Activated CD4-positive, alpha-beta memory T cell treated with anti-CD3 and anti-CD28 coated beads for 36 hours (primary cell): Measurements from ENCODE around the gene TH. TPM values are rescaled to one million over a fixed set of nuclear protein-coding genes. Genes with fewer than 3 reads are reported as not detected.

Experiments
- CTCF ChIA-PET: fragments of 350-600 bp; sonication (Branson Sonifier 250); formaldehyde crosslinking; loops from one replicate; lab custom pipeline; 2021; ENCODE audit warnings: antibody characterized with exemption, inconsistent platforms; lab: Charles Lee
- POLR2A ChIA-PET: fragments of 350-600 bp; sonication (Branson Sonifier 250); formaldehyde crosslinking; loops from one replicate; lab custom pipeline; 2021; ENCODE audit warnings: antibody characterized with exemption; lab: Charles Lee
- DNase-seq: peaks from one replicate; pipeline ENCODE4 v3.0.0-alpha.2; 2020
- H3K27ac Mint-ChIP-seq: one replicate; pipeline ENCODE4 v1.8.0; 2021; ENCODE audit warnings: mixed read lengths
- H3K27me3 Mint-ChIP-seq: one replicate; pipeline ENCODE4 v1.8.0; 2021; ENCODE audit warnings: mixed read lengths
- H3K36me3 Mint-ChIP-seq: one replicate; pipeline ENCODE4 v1.8.0; 2021; ENCODE audit warnings: mixed read lengths
- H3K4me1 Mint-ChIP-seq: one replicate; pipeline ENCODE4 v1.8.0; 2021; ENCODE audit warnings: low read depth, mixed read lengths
- H3K4me3 Mint-ChIP-seq: one replicate; pipeline ENCODE4 v1.8.0; 2021; ENCODE audit warnings: mild to moderate bottlenecking, mixed read lengths
- H3K9me3 Mint-ChIP-seq: one replicate; pipeline ENCODE4 v1.8.0; 2021; ENCODE audit warnings: mixed read lengths
- intact Hi-C: fragments of 100-400 bp; cut with micrococcal nuclease; formaldehyde crosslinking; loops from one replicate; pipeline ENCODE4 v1.15.1; 2023
- total RNA-seq, 2 experiments: library from RNA; stranded (reverse); gene quantifications; one replicate each; pipeline ENCODE4 v1.2.3, GENCODE V29; 2021

Gene TH
- total RNA-seq, 2 experiments from 2014 or later, result not detected

- Mint-ChIP-seq H3K4me3 (no peak overlapping the region), H3K27me3 (peaks cover 2% of the 10 kb centered on the region), H3K36me3 (no peaks in the 10 kb centered on the region), H3K27ac (no peak overlapping the region), H3K4me1 (peaks cover 11% of the 10 kb centered on the region), H3K9me3 (no peaks in the 10 kb centered on the region)
- CTCF ChIA-PET, result interaction anchor here (1.0 kb wide), 1 partner anchor 206 kb away, joined by 3 read pairs; no protein-coding TSS in a partner anchor
- DNase-seq, result no peak
- POLR2A ChIA-PET, result no interaction called here
- intact Hi-C loops, result loop anchor here (5.0 kb wide), 1 partner anchor 53 kb away; no protein-coding TSS in a partner anchor
Measured at GRCh38 chr11:2213890-2214526, 42.4 kb upstream of the TH start.

GRCh38 chr11:2213384-2213842, 41.8 kb upstream of the TH start:
- Mint-ChIP-seq H3K27me3 (peaks cover 2% of the 10 kb centered on the region), H3K4me3 (no peak overlapping the region), H3K9me3 (no peaks in the 10 kb centered on the region), H3K36me3 (no peaks in the 10 kb centered on the region), H3K4me1 (peaks cover 11% of the 10 kb centered on the region), H3K27ac (no peak overlapping the region)
- CTCF ChIA-PET, result interaction anchor here (1.0 kb wide), 1 partner anchor 206 kb away, joined by 3 read pairs; no protein-coding TSS in a partner anchor
- DNase-seq, result peak; percentile 71
- intact Hi-C loops, result loop anchor here (5.0 kb wide), 1 partner anchor 54 kb away; no protein-coding TSS in a partner anchor
- POLR2A ChIA-PET, result no interaction called here

GRCh38 chr11:2212411-2213251, 41.0 kb upstream of the TH start:
- Mint-ChIP-seq H3K36me3 (no peaks in the 10 kb centered on the region), H3K27ac (no peak overlapping the region), H3K27me3 (no peaks in the 10 kb centered on the region), H3K9me3 (no peaks in the 10 kb centered on the region), H3K4me3 (no peak overlapping the region), H3K4me1 (peaks cover 11% of the 10 kb centered on the region)
- intact Hi-C loops, result loop anchor here (5.0 kb wide), 1 partner anchor 55 kb away; no protein-coding TSS in a partner anchor
- POLR2A ChIA-PET, result no interaction called here
- peak; percentile 6 for DNase-seq
- CTCF ChIA-PET, result interaction anchor here (1.1 kb wide), 1 partner anchor 208 kb away, joined by 3 read pairs; no protein-coding TSS in a partner anchor

GRCh38 chr11:2211113-2211971, 39.7 kb upstream of the TH start:
- CTCF ChIA-PET, result interaction anchor here (1.1 kb wide), 1 partner anchor 559 kb away, joined by 3 read pairs; no protein-coding TSS in a partner anchor
- H3K27ac Mint-ChIP-seq, result no peak overlapping the region
- POLR2A ChIA-PET, result no interaction called here
- intact Hi-C loops, result loop anchor here (5.0 kb wide), 1 partner anchor 56 kb away; no protein-coding TSS in a partner anchor
- peaks cover 11% of the 10 kb centered on the region for H3K4me1 Mint-ChIP-seq
- H3K4me3 Mint-ChIP-seq, result no peak overlapping the region
- no peaks in the 10 kb centered on the region for H3K36me3 Mint-ChIP-seq
- no peaks in the 10 kb centered on the region for H3K27me3 Mint-ChIP-seq
- no peaks in the 10 kb centered on the region for H3K9me3 Mint-ChIP-seq
- no peak for DNase-seq

- POLR2A ChIA-PET, result no interaction called here
- intact Hi-C loops, result loop anchor here (5.0 kb wide), 1 partner anchor 57 kb away; no protein-coding TSS in a partner anchor
- Mint-ChIP-seq H3K27me3 (no peaks in the 10 kb centered on the region), H3K4me3 (no peak overlapping the region), H3K36me3 (no peaks in the 10 kb centered on the region), H3K9me3 (no peaks in the 10 kb centered on the region), H3K27ac (no peak overlapping the region), H3K4me1 (peaks cover 11% of the 10 kb centered on the region)
- CTCF ChIA-PET, result interaction anchor here (1.1 kb wide), 1 partner anchor 558 kb away, joined by 3 read pairs; no protein-coding TSS in a partner anchor
- DNase-seq, result peak; percentile 7
Measured at GRCh38 chr11:2210366-2211112, 38.9 kb upstream of the TH start.

- intact Hi-C loops, result loop anchor here (5.0 kb wide), 1 partner anchor 57 kb away; no protein-coding TSS in a partner anchor
Measured at GRCh38 chr11:2209900-2210321, 38.3 kb upstream of the TH start.

GRCh38 chr11:2209370-2209801, 37.8 kb upstream of the TH start:
- Mint-ChIP-seq H3K9me3 (no peaks in the 10 kb centered on the region), H3K36me3 (no peaks in the 10 kb centered on the region), H3K27ac (no peak overlapping the region), H3K4me3 (no peak overlapping the region), H3K4me1 (peaks cover 11% of the 10 kb centered on the region), H3K27me3 (no peaks in the 10 kb centered on the region)
- POLR2A ChIA-PET, result no interaction called here
- CTCF ChIA-PET, result interaction anchor here (1.3 kb wide), 1 partner anchor 15 kb away, joined by 3 read pairs; no protein-coding TSS in a partner anchor
- peak; percentile 4 for DNase-seq
- intact Hi-C loops, result no loop called here

More at GRCh38 chr11:2209900-2210321, 38.3 kb upstream of the TH start:
- Mint-ChIP-seq H3K27me3 (no peaks in the 10 kb centered on the region), H3K4me1 (peaks cover 11% of the 10 kb centered on the region), H3K4me3 (no peak overlapping the region), H3K27ac (no peak overlapping the region), H3K9me3 (no peaks in the 10 kb centered on the region), H3K36me3 (no peaks in the 10 kb centered on the region)
- DNase-seq, result no peak
- POLR2A ChIA-PET, result no interaction called here
- CTCF ChIA-PET, result interaction anchor here (1.1 kb wide), 1 partner anchor 557 kb away, joined by 3 read pairs; no protein-coding TSS in a partner anchor

- ChIA-PET CTCF (interaction anchor here (1.3 to 1.6 kb wide), 2 partner anchors 14 to 97 kb away, joined by 3 read pairs; no protein-coding TSS in a partner anchor), POLR2A (no interaction called here)
- intact Hi-C loops, result no loop called here
- peaks cover 7% of the 10 kb centered on the region for H3K4me1 Mint-ChIP-seq
- no peaks in the 10 kb centered on the region for H3K27me3 Mint-ChIP-seq
- DNase-seq, result peak; percentile 6
- H3K27ac Mint-ChIP-seq, result no peak overlapping the region
- no peak overlapping the region for H3K4me3 Mint-ChIP-seq
- H3K36me3 Mint-ChIP-seq, result no peaks in the 10 kb centered on the region
- no peaks in the 10 kb centered on the region for H3K9me3 Mint-ChIP-seq
Measured at GRCh38 chr11:2208691-2209369, 37.2 kb upstream of the TH start.

- ChIA-PET CTCF (interaction anchor here (1.3 to 1.6 kb wide), 2 partner anchors 13 to 98 kb away, joined by 3 read pairs; no protein-coding TSS in a partner anchor), POLR2A (no interaction called here)
- DNase-seq, result peak; percentile 6
- intact Hi-C loops, result no loop called here
- no peak overlapping the region for H3K4me3 Mint-ChIP-seq
- H3K4me1 Mint-ChIP-seq, result no peaks in the 10 kb centered on the region
- H3K27me3 Mint-ChIP-seq, result no peaks in the 10 kb centered on the region
- H3K9me3 Mint-ChIP-seq, result no peaks in the 10 kb centered on the region
- no peaks in the 10 kb centered on the region for H3K36me3 Mint-ChIP-seq
- no peak overlapping the region for H3K27ac Mint-ChIP-seq
Measured at GRCh38 chr11:2207773-2208621, 36.4 kb upstream of the TH start.
